Upper lobe of left lung (tissue), 6 donors: ENCODE measurements around the gene COMTD1. TPM values are rescaled to one million over a fixed set of nuclear protein-coding genes. Genes with fewer than 3 reads are reported as not detected.

ENCODE experiments used
- ATAC-seq, 2 donors: fragments of 200-7000 bp; cut with Tn5 transposase; one replicate each; pipeline ENCODE4 v1.9.1; 2022; ENCODE audit warnings: mild to moderate bottlenecking in 2 of 2, moderate library complexity in 2 of 2; ENCODE audit not compliant: low FRiP score in 2 of 2
- DNase-seq, 2 donors: peaks; one replicate each; pipeline ENCODE4 v3.0.0-alpha.2; 2019 to 2020
- H3K27ac ChIP-seq, 4 donors: fragments of 200-600 bp; sonication (generic); one replicate each; pipeline ENCODE4 v1.5.1; 2016 to 2019
- H3K27me3 ChIP-seq, 4 donors: fragments of 200-600 bp; sonication (generic); one replicate each; pipeline ENCODE4 v1.5.1; 2017 to 2019
- H3K36me3 ChIP-seq, 4 donors: fragments of 200-600 bp; sonication (generic); one replicate each; pipeline ENCODE4 v1.5.1; 2016 to 2019
- H3K4me1 ChIP-seq, 4 donors: fragments of 200-600 bp; sonication (generic); one replicate each; pipeline ENCODE4 v1.5.1; 2018 to 2019
- H3K4me3 ChIP-seq, 4 donors: fragments of 200-600 bp; sonication (generic); one replicate each; pipeline ENCODE4 v1.5.1; 2017 to 2019; ENCODE audit warnings: mild to moderate bottlenecking in 2 of 4, moderate library complexity in 1 of 4
- H3K9me3 ChIP-seq, 4 donors: fragments of 200-600 bp; sonication (generic); one replicate each; pipeline ENCODE4 v1.5.1; 2018 to 2019
- EP300 ChIP-seq, 4 donors: sonication (generic); formaldehyde crosslinking; IDR thresholded peaks; one replicate each; pipeline ENCODE4 v1.5.1; 2017; ENCODE audit warnings: antibody characterized with exemption in 4 of 4, control low read depth in 2 of 4
- POLR2A ChIP-seq, 4 donors: fragments of 450-650 bp; IDR thresholded peaks; one replicate each; pipeline ENCODE4 v1.5.1; 2016 to 2017; ENCODE audit warnings: antibody characterized with exemption in 4 of 4, mild to moderate bottlenecking in 2 of 4
- POLR2AphosphoS5 ChIP-seq, 2 donors: sonication (generic); formaldehyde crosslinking; IDR thresholded peaks; one replicate each; pipeline ENCODE4 v1.5.1; 2017; ENCODE audit warnings: antibody characterized with exemption in 2 of 2
- WGBS, 2 donors: methylation state at CpG; one replicate each; pipeline ENCODE4 v1.1.5; 2017 to 2018; 5-methylcytosine and 5-hydroxymethylcytosine counted together
- total RNA-seq, 6 donors: library from RNA; depleted of rRNA in 4 of 6; stranded (reverse); fragments of >200 nt in 4 of 6; gene quantifications; one replicate each; pipeline versions ENCODE4 v1.1.0 to v1.2.1, GENCODE V29; 2016 to 2021
- TF ChIP-seq, protein P1 (sequence below), 6 experiments: fragments of 450-650 bp in 4 of 6; fragments of 200-600 bp in 2 of 6; sonication (generic) in 2 of 6; IDR thresholded peaks; one replicate each; pipeline ENCODE4 v1.5.1; 2016 to 2019; ENCODE audit warnings: antibody characterized with exemption in 6 of 6
- donor health status: DM: no; HTN: no; CAD: no; lungs with moderate emphysema.
- donor health status: DM: no; HTN: yes; CAD: no; lungs with severe emphysema.

Gene COMTD1
- total RNA-seq, 6 donors from 2014 or later: 28.0 to 56.6 (median 35.6) TPM

DNA sequence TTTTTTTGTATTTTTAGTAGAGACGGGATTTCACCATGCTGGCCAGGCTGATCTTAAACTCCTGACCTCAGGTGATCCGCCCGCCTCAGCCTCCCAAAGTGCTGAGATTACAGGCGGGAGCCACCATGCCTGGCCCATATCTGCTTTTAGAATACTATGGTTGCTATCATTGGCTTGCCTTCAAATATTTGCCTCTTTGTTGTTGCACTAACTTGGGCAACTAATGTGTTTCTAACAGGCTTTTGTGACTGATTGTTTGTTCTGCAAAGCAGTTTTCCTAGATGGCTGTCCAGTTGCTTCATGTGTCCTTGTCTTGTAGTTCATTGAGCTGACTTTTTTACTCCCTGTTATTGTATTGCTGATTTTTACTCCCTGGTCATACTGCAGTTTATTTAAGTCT is 15.5 kb downstream of the COMTD1 start:
- peaks cover 34 to 97% (median 79%) of the 10 kb centered on the region in 4 donors for H3K36me3 ChIP-seq

DNA sequence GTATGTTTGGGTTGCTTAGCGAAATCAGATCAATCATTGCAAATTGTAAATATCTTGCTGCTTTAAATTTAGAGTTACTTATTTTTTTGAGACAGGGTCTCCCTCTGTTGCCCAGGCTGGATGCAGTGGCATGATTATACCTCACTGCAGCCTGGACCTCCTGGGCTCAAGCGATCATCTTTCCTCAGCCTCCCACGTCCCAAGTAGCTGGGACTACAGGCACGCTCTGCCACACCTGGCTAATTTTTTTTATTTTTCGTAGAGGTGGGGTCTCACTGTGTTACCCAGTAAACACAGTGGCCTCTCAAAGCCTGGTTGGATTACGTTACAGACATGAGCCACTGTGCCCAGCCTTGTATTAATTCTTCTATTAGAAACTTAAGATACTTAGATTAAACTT is 23.4 kb downstream of the COMTD1 start:
- Histone ChIP-seq H3K4me1 (peaks cover 23 to 54% (median 31%) of the 10 kb centered on the region in 4 donors), H3K27ac (peak overlapping the region in 1 of 4 donors; percentile 98), H3K27me3 (no peaks in the 10 kb centered on the region), H3K9me3 (no peaks in the 10 kb centered on the region), H3K4me3 (peak overlapping the region in 1 of 4 donors; percentile 95), H3K36me3 (peaks cover 10 to 51% (median 45%) of the 10 kb centered on the region in 4 donors)
- TF ChIP-seq, protein P1, sequence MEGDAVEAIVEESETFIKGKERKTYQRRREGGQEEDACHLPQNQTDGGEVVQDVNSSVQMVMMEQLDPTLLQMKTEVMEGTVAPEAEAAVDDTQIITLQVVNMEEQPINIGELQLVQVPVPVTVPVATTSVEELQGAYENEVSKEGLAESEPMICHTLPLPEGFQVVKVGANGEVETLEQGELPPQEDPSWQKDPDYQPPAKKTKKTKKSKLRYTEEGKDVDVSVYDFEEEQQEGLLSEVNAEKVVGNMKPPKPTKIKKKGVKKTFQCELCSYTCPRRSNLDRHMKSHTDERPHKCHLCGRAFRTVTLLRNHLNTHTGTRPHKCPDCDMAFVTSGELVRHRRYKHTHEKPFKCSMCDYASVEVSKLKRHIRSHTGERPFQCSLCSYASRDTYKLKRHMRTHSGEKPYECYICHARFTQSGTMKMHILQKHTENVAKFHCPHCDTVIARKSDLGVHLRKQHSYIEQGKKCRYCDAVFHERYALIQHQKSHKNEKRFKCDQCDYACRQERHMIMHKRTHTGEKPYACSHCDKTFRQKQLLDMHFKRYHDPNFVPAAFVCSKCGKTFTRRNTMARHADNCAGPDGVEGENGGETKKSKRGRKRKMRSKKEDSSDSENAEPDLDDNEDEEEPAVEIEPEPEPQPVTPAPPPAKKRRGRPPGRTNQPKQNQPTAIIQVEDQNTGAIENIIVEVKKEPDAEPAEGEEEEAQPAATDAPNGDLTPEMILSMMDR (IDR thresholded peaks at IDR 0.05): no peak
- TF ChIP-seq EP300 (IDR thresholded peaks at IDR 0.05): no peak
- TF ChIP-seq POLR2A (IDR thresholded peaks at IDR 0.05): no peak
- no peak for TF ChIP-seq POLR2AphosphoS5 (IDR thresholded peaks at IDR 0.05)
- ATAC-seq (no peak), DNase-seq (no peak)
- WGBS, 2 donors: 92 to 93% methylated on average over 6 of the region's 6 CpGs

More for the DNA sequence above, 15.5 kb downstream of the COMTD1 start:
- TF ChIP-seq POLR2AphosphoS5 (IDR thresholded peaks at IDR 0.05): no peak
- TF ChIP-seq POLR2A (IDR thresholded peaks at IDR 0.05): no peak
- TF ChIP-seq EP300 (IDR thresholded peaks at IDR 0.05): no peak
- TF ChIP-seq, protein P1 (IDR thresholded peaks at IDR 0.05): no peak
- H3K27ac ChIP-seq: no peak overlapping the region
- 92 to 93% methylated on average over 4 of the region's 4 CpGs for WGBS, 2 donors
- peaks cover 29 to 36% (median 33%) of the 10 kb centered on the region in 4 donors for H3K4me1 ChIP-seq
- ATAC-seq (no peak), DNase-seq (no peak)
- H3K27me3 ChIP-seq: no peaks in the 10 kb centered on the region
- H3K9me3 ChIP-seq: no peaks in the 10 kb centered on the region
- H3K4me3 ChIP-seq: no peak overlapping the region

DNA sequence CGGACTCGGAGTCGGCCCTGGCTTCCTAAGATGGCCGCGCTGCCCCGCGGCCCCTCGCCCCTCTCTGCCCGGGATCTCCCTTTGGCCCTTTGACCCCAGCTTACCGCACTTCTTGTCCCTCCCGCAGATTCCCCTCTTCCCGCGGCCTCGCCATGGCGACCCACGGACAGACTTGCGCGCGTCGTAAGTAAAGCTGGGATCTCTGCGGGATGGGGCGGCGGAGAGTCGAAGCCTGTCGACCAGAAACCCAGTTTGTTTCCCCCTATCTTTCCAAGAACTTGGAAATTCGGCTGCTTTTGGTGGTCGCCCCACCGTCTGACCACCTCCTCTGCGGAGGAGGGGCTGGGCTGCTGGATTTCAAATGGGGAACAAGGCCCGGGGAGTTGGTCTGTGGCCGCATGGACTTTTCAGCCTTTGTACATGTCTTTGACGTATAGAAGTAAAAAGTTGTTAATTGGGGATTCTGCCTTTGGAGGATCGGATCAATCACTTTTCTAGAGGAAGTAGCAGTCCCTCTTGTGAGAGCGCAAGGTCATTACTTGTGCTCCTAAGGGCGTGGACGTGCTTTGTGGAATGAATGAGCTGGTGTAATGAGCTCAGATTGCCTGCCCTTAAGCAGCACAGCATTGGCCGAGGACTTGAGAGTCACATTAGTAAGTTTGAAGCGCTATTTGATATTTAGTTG is 24.6 kb downstream of the COMTD1 start:
- peak in 1 of 2 donors; percentile 58 for ATAC-seq
- Histone ChIP-seq H3K9me3 (no peaks in the 10 kb centered on the region), H3K4me1 (peaks cover 20 to 45% (median 26%) of the 10 kb centered on the region in 4 donors), H3K36me3 (peaks cover 10 to 40% (median 34%) of the 10 kb centered on the region in 4 donors), H3K27me3 (no peaks in the 10 kb centered on the region), H3K27ac (peak overlapping the region; percentile 98 to 100 (median 98)), H3K4me3 (peak overlapping the region; percentile 50 to 99 (median 94))
- TF ChIP-seq POLR2AphosphoS5 (IDR thresholded peaks at IDR 0.05) (no peak), POLR2A (IDR thresholded peaks at IDR 0.05) (no peak), EP300 (IDR thresholded peaks at IDR 0.05) (no peak)
- TF ChIP-seq, protein P1 (IDR thresholded peaks at IDR 0.05): no peak
- DNase-seq: peak in 1 of 2 donors; percentile 36
- 0% methylated on average over 37 to 38 of the region's 38 CpGs for WGBS, 2 donors

DNA sequence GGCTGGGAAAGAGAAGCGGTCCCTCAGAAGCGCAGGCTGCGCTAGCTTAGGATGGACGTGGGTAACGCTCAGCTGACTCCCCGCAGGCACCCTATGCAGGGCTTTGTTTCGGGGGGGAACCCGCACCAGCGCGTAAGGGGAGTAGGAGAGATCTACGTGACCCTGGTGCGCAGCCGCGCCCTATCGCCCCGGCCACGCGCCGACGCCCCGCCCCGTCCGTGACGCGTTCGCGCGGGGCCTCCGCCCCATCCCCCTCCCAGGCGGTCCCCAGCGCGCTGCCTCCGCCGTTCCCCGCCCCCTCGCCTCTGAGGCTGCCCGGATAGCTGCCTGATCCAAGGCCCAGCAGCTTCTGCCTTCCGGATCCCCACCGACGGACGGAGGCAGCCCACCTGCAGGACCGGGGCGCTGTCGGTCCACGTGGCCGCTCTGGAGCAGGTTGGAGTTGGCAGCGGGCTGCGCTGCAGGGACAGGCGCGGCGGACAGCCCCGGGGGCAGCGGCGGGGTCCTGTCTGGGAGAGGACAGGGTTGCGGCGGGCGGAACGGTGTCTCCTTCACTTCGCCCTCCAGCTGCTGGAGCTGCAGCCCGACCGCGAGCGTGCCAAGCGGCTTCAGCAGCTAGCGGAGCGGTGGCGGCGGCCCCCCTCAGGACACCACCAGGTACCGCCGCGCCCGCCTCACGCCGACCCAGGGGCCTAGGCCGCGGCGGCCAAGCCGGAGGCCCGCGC is 25.3 kb downstream of the COMTD1 start, which contains the start of gene VDAC2:
Gene VDAC2, plus strand, starts transcription at position 515 of the 725 bp plus-strand sequence. CDS start 363 bp downstream, outside the sequence.
- Histone ChIP-seq H3K27ac (peak within 1 kb of the TSS; percentile 98 to 100 (median 98)), H3K36me3 (peaks cover 10 to 32% (median 28%) of the 10 kb centered on the region in 4 donors), H3K4me3 (peak within 1 kb of the TSS; percentile 63 to 99 (median 94)), H3K27me3 (no peaks in the 10 kb centered on the region), H3K9me3 (no peaks in the 10 kb centered on the region), H3K4me1 (peaks cover 17 to 39% (median 22%) of the 10 kb centered on the region in 4 donors)
- TF ChIP-seq POLR2AphosphoS5 (IDR thresholded peaks at IDR 0.05) (peak; percentile 85 to 91), EP300 (IDR thresholded peaks at IDR 0.05) (peak in 1 of 4 donors; percentile 1), POLR2A (IDR thresholded peaks at IDR 0.05) (peak; percentile 74 to 96 (median 88))
- TF ChIP-seq, protein P1 (IDR thresholded peaks at IDR 0.05): peak in 2 of 6 experiments; percentile 37 to 53
- ATAC-seq: peak; percentile 98
- 0% methylated on average over 32 of the region's 80 CpGs for WGBS, 2 donors
- DNase-seq: peak; percentile 88 to 99
